Adrenal gland (tissue), 12 donors: Measurements from ENCODE around the gene MLH3. TPM values are rescaled to one million over a fixed set of nuclear protein-coding genes. Genes with fewer than 3 reads are reported as not detected.

ENCODE experiments used
- DNase-seq, 7 donors: peaks; one replicate each; pipeline ENCODE4 v3.0.0-alpha.2; 2019 to 2020
- H3K27ac ChIP-seq, 5 donors: fragments of 200-600 bp; sonication (generic) in 4 of 5; 1 replicate in 3 of 5; 2 replicates in 2 of 5; pipeline versions ENCODE4 v1.5.1 to v1.8.0; 2016 to 2020; ENCODE audit warnings: mild to moderate bottlenecking in 1 of 5
- H3K27me3 ChIP-seq: fragments of 200-600 bp; 2 replicates; pipeline ENCODE4 v1.8.0; 2021
- H3K36me3 ChIP-seq, 2 donors: fragments of 200-600 bp; replicated peaks in 1 of 2; 1 replicate in 1 of 2; 2 replicates in 1 of 2; pipeline versions ENCODE4 v1.5.1 to v1.8.0; 2018 to 2022
- H3K4me1 ChIP-seq, 2 donors: fragments of 200-600 bp; replicated peaks in 1 of 2; 1 replicate in 1 of 2; 2 replicates in 1 of 2; pipeline versions ENCODE4 v1.5.1 to v1.8.0; 2018 to 2021
- H3K4me3 ChIP-seq, 4 donors: fragments of 200-600 bp; sonication (generic) in 3 of 4; one replicate each; pipeline ENCODE4 v1.5.1; 2016 to 2018
- H3K9me3 ChIP-seq, 3 donors: fragments of 200-600 bp; sonication (generic) in 1 of 3; replicated peaks in 1 of 3; 1 replicate in 2 of 3; 2 replicates in 1 of 3; pipeline versions ENCODE4 v1.5.1 to v1.8.0; 2016 to 2021
- POLR2A ChIP-seq, 2 donors: fragments of 450-650 bp; IDR thresholded peaks; one replicate each; pipeline ENCODE4 v1.6.1; 2017; ENCODE audit warnings: antibody characterized with exemption in 2 of 2, mild to moderate bottlenecking in 2 of 2, moderate library complexity in 1 of 2
- WGBS, 4 donors: extraction: QIAGEN DNeasy Blood & Tissue Kit in 2 of 4; methylation state at CpG; one replicate each; pipeline versions ENCODE4 v1.1.5 to v1.1.7; 2013 to 2017; 5-methylcytosine and 5-hydroxymethylcytosine counted together
- intact Hi-C, 2 donors: fragments of 100-400 bp; cut with DNase I; formaldehyde crosslinking; loops; one replicate each; pipeline versions ENCODE4 v1.14.1 to v1.15.0; 2022 to 2023
- polyA plus RNA-seq, 3 donors: library from polyadenylated mRNA; stranded (reverse); fragments of 200-250 nt in 2 of 3; fragments of 350-450 nt in 1 of 3; fragmentation: Illumina TruSeq in 1 of 3; extraction: RNeasy Lipid Tissue Mini Kit (QIAGEN cat#74804) in 1 of 3; gene quantifications; one replicate each; pipeline ENCODE4 v1.2.3, GENCODE V29; 2013 to 2014
- total RNA-seq, 9 donors: library from RNA; depleted of rRNA in 4 of 9; stranded (reverse); fragments of >200 nt in 4 of 9; fragments of 120-200 nt in 1 of 9; fragmentation: NEBNext Ultra II Directional in 1 of 9; extraction: Animal tissue kit (Norgen Biotek cat#: 25700) in 1 of 9; gene quantifications; one replicate each; pipeline versions ENCODE4 v1.1.0 to v1.2.4, GENCODE V29; 2013 to 2023
- TF ChIP-seq, protein P1 (sequence below), 6 experiments: fragments of 450-650 bp in 4 of 6; fragments of 200-600 bp in 2 of 6; sonication (generic) in 1 of 6; IDR thresholded peaks; 1 replicate in 5 of 6; 2 replicates in 1 of 6; pipeline versions ENCODE4 v1.5.1 to v1.8.0; 2016 to 2021; ENCODE audit warnings: antibody characterized with exemption in 6 of 6, mild to moderate bottlenecking in 2 of 6, moderate library complexity in 1 of 6
- donor health status: healthy with polysubstance abuse.
- donor health status: Bipolar disorder and iron deficiency.
- donor health status: DM: yes; HTN: yes; CAD: no.
- donor health status: DM: no; HTN: no; CAD: no.
- donor health status: DM: no; HTN: no; CAD: no.
- donor health status: DM: yes; HTN: yes; CAD: no.

The MLH3 gene
- total and polyA plus RNA-seq, 12 donors, result 22.2 to 51.4 (median 32.2) TPM

DNA sequence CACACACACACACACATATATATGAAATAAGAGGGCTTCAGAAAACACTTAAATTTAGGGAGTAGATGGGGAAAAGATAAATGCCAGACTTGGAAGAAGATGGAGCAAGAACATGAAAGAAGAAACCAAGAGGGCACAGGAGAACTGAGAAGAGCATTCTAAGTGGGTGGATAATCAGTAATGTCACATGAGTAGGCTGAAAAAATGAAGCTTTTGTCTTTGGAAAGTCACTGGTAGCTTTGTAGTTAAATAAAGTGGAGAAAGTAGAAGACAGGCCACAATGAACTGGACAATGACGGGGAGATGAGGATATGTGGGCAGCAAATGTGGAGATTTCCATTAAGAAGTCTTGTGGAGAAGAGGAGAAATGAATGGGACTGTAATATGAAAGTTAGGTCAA is 15.9 kb upstream of the MLH3 start:
- peak overlapping the region in 1 of 5 donors; percentile 91 for H3K27ac ChIP-seq
- H3K9me3 ChIP-seq, result no peaks in the 10 kb centered on the region
- TF ChIP-seq, protein P1, sequence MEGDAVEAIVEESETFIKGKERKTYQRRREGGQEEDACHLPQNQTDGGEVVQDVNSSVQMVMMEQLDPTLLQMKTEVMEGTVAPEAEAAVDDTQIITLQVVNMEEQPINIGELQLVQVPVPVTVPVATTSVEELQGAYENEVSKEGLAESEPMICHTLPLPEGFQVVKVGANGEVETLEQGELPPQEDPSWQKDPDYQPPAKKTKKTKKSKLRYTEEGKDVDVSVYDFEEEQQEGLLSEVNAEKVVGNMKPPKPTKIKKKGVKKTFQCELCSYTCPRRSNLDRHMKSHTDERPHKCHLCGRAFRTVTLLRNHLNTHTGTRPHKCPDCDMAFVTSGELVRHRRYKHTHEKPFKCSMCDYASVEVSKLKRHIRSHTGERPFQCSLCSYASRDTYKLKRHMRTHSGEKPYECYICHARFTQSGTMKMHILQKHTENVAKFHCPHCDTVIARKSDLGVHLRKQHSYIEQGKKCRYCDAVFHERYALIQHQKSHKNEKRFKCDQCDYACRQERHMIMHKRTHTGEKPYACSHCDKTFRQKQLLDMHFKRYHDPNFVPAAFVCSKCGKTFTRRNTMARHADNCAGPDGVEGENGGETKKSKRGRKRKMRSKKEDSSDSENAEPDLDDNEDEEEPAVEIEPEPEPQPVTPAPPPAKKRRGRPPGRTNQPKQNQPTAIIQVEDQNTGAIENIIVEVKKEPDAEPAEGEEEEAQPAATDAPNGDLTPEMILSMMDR (IDR thresholded peaks at IDR 0.05), result no peak
- no peak for TF ChIP-seq POLR2A (IDR thresholded peaks at IDR 0.05)
- no peak overlapping the region for H3K4me3 ChIP-seq
- H3K36me3 ChIP-seq, result no peaks in the 10 kb centered on the region
- intact Hi-C loops, result loop anchor here in 1 of 2 donors (10.0 kb wide), 1 partner anchor 62 kb away; the partner anchor contains the start of gene EIF2B2
- 86 to 100% (median 91%) methylated on average over 1 of the region's 1 CpG for WGBS, 4 donors
- no peak for DNase-seq
- no peaks in the 10 kb centered on the region for H3K27me3 ChIP-seq
- H3K4me1 ChIP-seq, result peaks cover 19 to 34% of the 10 kb centered on the region in 2 donors

DNA sequence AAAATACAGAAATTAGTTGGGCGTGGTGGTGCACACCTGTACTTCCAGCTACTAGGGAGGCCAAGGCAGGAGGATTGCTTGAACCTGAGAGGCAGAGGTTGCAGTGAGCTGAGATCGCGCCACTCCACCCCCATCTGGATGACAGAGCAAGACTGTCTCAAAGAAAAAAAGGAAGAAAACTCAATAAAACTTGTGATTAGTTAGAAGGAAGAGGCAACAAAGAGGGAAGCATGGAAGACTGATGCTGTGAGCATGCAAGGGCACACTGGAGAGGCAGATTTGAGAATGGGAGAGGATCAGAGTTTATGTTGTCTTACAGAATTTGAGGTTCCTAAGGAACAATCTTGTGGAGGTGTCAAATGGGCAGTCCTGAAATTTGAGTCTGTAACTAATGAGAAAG is 15.4 kb upstream of the MLH3 start:
- Histone ChIP-seq H3K36me3 (no peaks in the 10 kb centered on the region), H3K4me1 (peaks cover 19 to 34% of the 10 kb centered on the region in 2 donors), H3K4me3 (no peak overlapping the region), H3K9me3 (no peaks in the 10 kb centered on the region), H3K27me3 (no peaks in the 10 kb centered on the region), H3K27ac (no peak overlapping the region)
- 92 to 95% (median 94%) methylated on average over 3 of the region's 3 CpGs for WGBS, 4 donors
- no peak for TF ChIP-seq POLR2A (IDR thresholded peaks at IDR 0.05)
- TF ChIP-seq, protein P1 (IDR thresholded peaks at IDR 0.05), result no peak
- intact Hi-C loops, result loop anchor here in 1 of 2 donors (10.0 kb wide), 1 partner anchor 62 kb away; the partner anchor contains the start of gene EIF2B2
- no peak for DNase-seq

DNA sequence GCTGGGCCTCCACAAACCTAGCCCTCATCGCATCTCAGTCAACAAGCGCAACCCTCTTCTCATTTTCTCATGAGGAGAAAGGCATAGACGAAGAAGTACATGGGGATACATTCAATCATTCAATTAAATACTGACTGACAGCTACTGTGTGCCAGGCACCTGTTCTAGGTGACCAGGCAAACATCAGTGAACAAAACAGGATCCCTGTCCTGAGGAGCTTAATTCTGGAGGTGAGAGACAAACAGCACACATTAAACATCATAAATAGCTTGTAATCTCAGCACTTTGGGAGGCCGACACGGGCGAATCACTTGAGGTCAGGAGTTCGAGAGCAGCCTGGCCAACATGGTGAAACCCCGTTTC is 12.9 kb upstream of the MLH3 start:
- no peaks in the 10 kb centered on the region for H3K9me3 ChIP-seq
- H3K27ac ChIP-seq, result no peak overlapping the region
- TF ChIP-seq, protein P1 (IDR thresholded peaks at IDR 0.05), result no peak
- TF ChIP-seq POLR2A (IDR thresholded peaks at IDR 0.05), result no peak
- no peaks in the 10 kb centered on the region for H3K36me3 ChIP-seq
- H3K4me1 ChIP-seq, result peaks cover 10 to 27% of the 10 kb centered on the region in 2 donors
- intact Hi-C loops, result loop anchor here in 1 of 2 donors (10.0 kb wide), 1 partner anchor 59 kb away; the partner anchor contains the start of gene EIF2B2
- peak overlapping the region in 2 of 4 donors; percentile 60 to 89 for H3K4me3 ChIP-seq
- 54 to 59% (median 56%) methylated on average over 8 of the region's 8 CpGs for WGBS, 4 donors
- no peak for DNase-seq
- no peaks in the 10 kb centered on the region for H3K27me3 ChIP-seq

DNA sequence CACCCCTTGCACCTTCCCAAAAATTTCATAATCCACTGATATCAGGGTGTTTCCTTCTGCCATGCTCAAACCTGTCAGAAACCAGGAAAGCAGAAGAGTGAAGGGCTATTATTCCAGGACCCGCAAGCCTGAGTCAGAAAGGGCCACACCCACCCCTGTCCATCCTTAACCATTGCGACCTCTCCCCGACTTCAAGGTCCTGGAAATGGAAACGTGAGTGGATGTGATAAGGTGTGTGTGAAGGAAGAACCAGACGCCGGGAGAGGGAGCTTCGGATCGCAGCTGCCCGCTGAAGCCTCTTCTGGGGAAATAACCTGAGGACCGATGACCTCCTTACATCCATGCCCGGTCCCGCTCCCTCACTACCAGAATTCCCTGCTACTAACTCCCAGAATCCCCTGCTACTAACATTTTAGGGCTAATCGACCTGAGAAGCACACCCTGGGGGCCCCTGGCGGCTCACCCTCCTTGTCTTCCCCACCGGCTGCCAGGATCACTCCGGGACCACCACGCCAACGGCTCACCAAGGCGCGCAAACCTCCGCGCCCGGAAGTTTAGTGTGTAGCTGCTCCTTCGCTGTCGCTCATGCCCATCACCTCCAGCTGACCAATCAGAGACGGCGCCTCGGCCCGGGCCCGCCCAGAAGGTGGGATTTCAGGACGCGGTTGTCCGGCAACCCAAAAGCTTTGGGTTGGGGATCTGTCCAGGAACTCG is 12.4 kb upstream of the MLH3 start, which contains the start of gene ACYP1:
ACYP1 (minus strand) TSS at position 534 of the 714 bp plus-strand sequence; CDS start at position 63, 471 bp downstream.
- Histone ChIP-seq H3K4me1 (peaks cover 9 to 27% of the 10 kb centered on the region in 2 donors), H3K27me3 (no peaks in the 10 kb centered on the region), H3K4me3 (peak within 1 kb of the TSS; percentile 53 to 89 (median 66)), H3K9me3 (no peaks in the 10 kb centered on the region), H3K27ac (peak within 1 kb of the TSS in 3 of 5 donors; percentile 46 to 55 (median 54)), H3K36me3 (no peaks in the 10 kb centered on the region)
- TF ChIP-seq POLR2A (IDR thresholded peaks at IDR 0.05), result peak in 1 of 2 donors; percentile 30
- TF ChIP-seq, protein P1 (IDR thresholded peaks at IDR 0.05), result no peak
- intact Hi-C loops, result loop anchor here in 1 of 2 donors (10.0 kb wide), 1 partner anchor 59 kb away; the partner anchor contains the start of gene EIF2B2
- DNase-seq, result peak; percentile 91 to 97 (median 93)
- 0 to 2% (median 1%) methylated on average over 10 to 34 of the region's 34 CpGs for WGBS, 4 donors
